ENCODE results near the gene CRTAP.

DNA sequence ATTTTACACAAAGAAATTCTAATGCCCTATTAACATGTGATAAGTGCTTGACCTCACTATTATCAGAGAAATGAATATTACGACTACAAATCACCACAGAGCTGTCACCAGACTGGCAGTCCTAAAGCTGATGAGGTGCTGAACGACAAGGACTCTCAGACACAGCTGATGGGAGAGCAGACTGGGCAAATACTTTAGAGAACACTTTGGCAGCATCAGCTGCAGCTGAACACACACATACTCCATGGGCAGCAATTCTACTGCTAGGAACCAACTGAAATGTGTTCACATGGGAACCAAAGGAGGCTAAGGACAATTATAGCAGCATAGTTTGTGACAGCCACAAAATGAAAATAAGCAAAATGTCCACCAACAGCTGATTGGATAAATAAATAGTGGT, 59.3 kb downstream of the CRTAP start:
- TF ChIP-seq PHF20 (CRISPR knock-in tag; IDR thresholded peaks at IDR 0.05) (no peak), REST (IDR thresholded peaks at IDR 0.05; ENCODE audit: borderline replicate concordance in 1 of 2, low read depth in 1 of 2, low read length in 2 of 2) (no peak)
- TF ChIP-seq, protein P1, sequence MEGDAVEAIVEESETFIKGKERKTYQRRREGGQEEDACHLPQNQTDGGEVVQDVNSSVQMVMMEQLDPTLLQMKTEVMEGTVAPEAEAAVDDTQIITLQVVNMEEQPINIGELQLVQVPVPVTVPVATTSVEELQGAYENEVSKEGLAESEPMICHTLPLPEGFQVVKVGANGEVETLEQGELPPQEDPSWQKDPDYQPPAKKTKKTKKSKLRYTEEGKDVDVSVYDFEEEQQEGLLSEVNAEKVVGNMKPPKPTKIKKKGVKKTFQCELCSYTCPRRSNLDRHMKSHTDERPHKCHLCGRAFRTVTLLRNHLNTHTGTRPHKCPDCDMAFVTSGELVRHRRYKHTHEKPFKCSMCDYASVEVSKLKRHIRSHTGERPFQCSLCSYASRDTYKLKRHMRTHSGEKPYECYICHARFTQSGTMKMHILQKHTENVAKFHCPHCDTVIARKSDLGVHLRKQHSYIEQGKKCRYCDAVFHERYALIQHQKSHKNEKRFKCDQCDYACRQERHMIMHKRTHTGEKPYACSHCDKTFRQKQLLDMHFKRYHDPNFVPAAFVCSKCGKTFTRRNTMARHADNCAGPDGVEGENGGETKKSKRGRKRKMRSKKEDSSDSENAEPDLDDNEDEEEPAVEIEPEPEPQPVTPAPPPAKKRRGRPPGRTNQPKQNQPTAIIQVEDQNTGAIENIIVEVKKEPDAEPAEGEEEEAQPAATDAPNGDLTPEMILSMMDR (CRISPR knock-in tag; IDR thresholded peaks at IDR 0.05), result no peak

Measured in HepG2 (cell line).